ENCODE measurements around the gene ADAT1.

The ADAT1 gene

GRCh38 chr16:75572864-75573542 lies 50.1 kb downstream of the ADAT1 start:
- no peak for DNase-seq

GRCh38 chr16:75570396-75571065 lies 52.5 kb downstream of the ADAT1 start:
- no peak for DNase-seq

GRCh38 chr16:75567911-75568310 lies 55.2 kb downstream of the ADAT1 start:
- no peak for DNase-seq

- no peak for DNase-seq
Measured at GRCh38 chr16:75566758-75567255, 56.3 kb downstream of the ADAT1 start.

- peak; percentile 84 for DNase-seq
Measured at GRCh38 chr16:75566040-75566757, 56.9 kb downstream of the ADAT1 start, which contains the start of gene GABARAPL2. Gene GABARAPL2 (plus strand): TSS chr16:75566379. CDS start chr16:75566487, 108 bp downstream.

- DNase-seq = no peak
Measured at GRCh38 chr16:75565640-75566039, 57.4 kb downstream of the ADAT1 start.

GRCh38 chr16:75559564-75560372 lies 63.3 kb downstream of the ADAT1 start:
- no peak for DNase-seq

GRCh38 chr16:75558846-75559401 lies 64.2 kb downstream of the ADAT1 start:
- DNase-seq = no peak

- no peak for DNase-seq
Measured at GRCh38 chr16:75556431-75556950, 66.6 kb downstream of the ADAT1 start.

GRCh38 chr16:75555707-75556430 lies 67.2 kb downstream of the ADAT1 start, which contains the start of gene TMEM231:
Gene TMEM231 (minus strand): TSS chr16:75556252. CDS start chr16:75556209, 43 bp downstream.
- peak; percentile 95 for DNase-seq

GRCh38 chr16:75555213-75555706 lies 67.8 kb downstream of the ADAT1 start:
- no peak for DNase-seq

- DNase-seq = no peak
Measured at GRCh38 chr16:75552951-75553350, 70.1 kb downstream of the ADAT1 start.

GRCh38 chr16:75550211-75550662 lies 72.8 kb downstream of the ADAT1 start:
- DNase-seq = no peak

All from activated effector memory CD4-positive, alpha-beta T cell treated with Interleukin-2 at 50 U/mL for 16 hours (primary cell).